BLaER1 treated with 17β-estradiol and CSF1 and Interleukin-3, amounts not matched to agents 10 nM and 100 nM (cell line): ENCODE data around the gene PRPF40A.

ENCODE experiments used
- H3K27ac ChIP-seq, 11 experiments: shearing (Covaris generic); formaldehyde crosslinking; 2 replicates each; pipeline ENCODE4 v1.8.1; 2022
- H3K27me3 ChIP-seq, 11 experiments: shearing (Covaris generic); formaldehyde crosslinking; 2 replicates each; pipeline ENCODE4 v1.8.1; 2022
- H3K36me3 ChIP-seq, 11 experiments: shearing (Covaris generic); formaldehyde crosslinking; 2 replicates each; pipeline ENCODE4 v1.8.1; 2022
- H3K4me1 ChIP-seq, 10 experiments: shearing (Covaris generic); formaldehyde crosslinking; 2 replicates each; pipeline ENCODE4 v1.8.1; 2022
- H3K4me2 ChIP-seq, 11 experiments: shearing (Covaris generic); formaldehyde crosslinking; 2 replicates each; pipeline ENCODE4 v1.8.1; 2022
- H3K4me3 ChIP-seq, 10 experiments: shearing (Covaris generic); formaldehyde crosslinking; 2 replicates each; pipeline ENCODE4 v1.8.1; 2022
- H3K9ac ChIP-seq, 11 experiments: shearing (Covaris generic); formaldehyde crosslinking; 2 replicates each; pipeline ENCODE4 v1.8.1; 2022
- H3K9me3 ChIP-seq, 11 experiments: shearing (Covaris generic); formaldehyde crosslinking; replicated peaks in 1 of 11; 2 replicates each; pipeline ENCODE4 v1.8.1; 2022
- H4K20me1 ChIP-seq, 11 experiments: shearing (Covaris generic); formaldehyde crosslinking; 2 replicates each; pipeline ENCODE4 v1.8.1; 2022
- Cebpa-rat ChIP-seq, 11 experiments: shearing (Covaris generic); IDR thresholded peaks; 2 replicates each; pipeline ENCODE4 v1.8.1; 2022

The PRPF40A gene

GRCh38 chr2:152720794-152721193 is 3.5 kb upstream of the PRPF40A start:
- Histone ChIP-seq H4K20me1 (peaks cover 5 to 34% (median 12%) of the 10 kb centered on the region in 11 experiments; a peak in 15 of 22 replicates), H3K4me2 (peak overlapping the region; percentile 75 to 94 (median 85); a peak in 21 of 22 replicates), H3K4me3 (no peak overlapping the region), H3K36me3 (peaks cover 14 to 52% (median 29%) of the 10 kb centered on the region in 11 experiments; a peak in 20 of 22 replicates), H3K9me3 (no peaks in the 10 kb centered on the region), H3K27me3 (no peaks in the 10 kb centered on the region), H3K27ac (no peak overlapping the region), H3K4me1 (peaks cover 17 to 29% (median 23%) of the 10 kb centered on the region in 10 experiments), H3K9ac (no peak overlapping the region)
- TF ChIP-seq Cebpa-rat (IDR thresholded peaks at IDR 0.05), result no peak

- peak overlapping the region; percentile 90 to 98 (median 97) for H3K9ac ChIP-seq
- peaks cover 26 to 55% (median 42%) of the 10 kb centered on the region in 11 experiments for H3K36me3 ChIP-seq
- peak overlapping the region; percentile 92 to 99 (median 98) for H3K27ac ChIP-seq
- H3K27me3 ChIP-seq, result no peaks in the 10 kb centered on the region
- peak overlapping the region; percentile 71 to 94 (median 82) for H3K4me3 ChIP-seq
- no peaks in the 10 kb centered on the region for H3K9me3 ChIP-seq
- TF ChIP-seq Cebpa-rat (IDR thresholded peaks at IDR 0.05), result no peak
- peaks cover 20 to 48% (median 28%) of the 10 kb centered on the region in 11 experiments; a peak in 21 of 22 replicates for H4K20me1 ChIP-seq
- H3K4me2 ChIP-seq, result peak overlapping the region; percentile 75 to 94 (median 85)
- H3K4me1 ChIP-seq, result peaks cover 24 to 45% (median 36%) of the 10 kb centered on the region in 10 experiments
Observed at GRCh38 chr2:152718909-152719645, 1.8 kb upstream of the PRPF40A start.

GRCh38 chr2:152718076-152718908 is 1.0 kb upstream of the PRPF40A start, which contains the start of gene ARL6IP6:
Gene ARL6IP6, plus strand, starts transcription at chr2:152718620. Its CDS starts 5 bp downstream, at chr2:152718625.
- peaks cover 24 to 45% (median 36%) of the 10 kb centered on the region in 10 experiments for H3K4me1 ChIP-seq
- H3K9me3 ChIP-seq, result no peaks in the 10 kb centered on the region
- H3K9ac ChIP-seq, result peak within 1 kb of the TSS; percentile 90 to 98 (median 97)
- peaks cover 34 to 55% (median 46%) of the 10 kb centered on the region in 11 experiments for H3K36me3 ChIP-seq
- TF ChIP-seq Cebpa-rat (IDR thresholded peaks at IDR 0.05), result no peak
- H4K20me1 ChIP-seq, result peaks cover 28 to 56% (median 36%) of the 10 kb centered on the region in 11 experiments; a peak in 21 of 22 replicates
- H3K4me3 ChIP-seq, result peak within 1 kb of the TSS; percentile 71 to 94 (median 82)
- peak within 1 kb of the TSS; percentile 75 to 94 (median 85) for H3K4me2 ChIP-seq
- no peaks in the 10 kb centered on the region for H3K27me3 ChIP-seq
- peak within 1 kb of the TSS; percentile 92 to 99 (median 98) for H3K27ac ChIP-seq

- H3K4me3 ChIP-seq, result peak overlapping the region; percentile 71 to 94 (median 82)
- no peak for TF ChIP-seq Cebpa-rat (IDR thresholded peaks at IDR 0.05)
- peak overlapping the region; percentile 90 to 98 (median 97) for H3K9ac ChIP-seq
- no peaks in the 10 kb centered on the region for H3K27me3 ChIP-seq
- H3K36me3 ChIP-seq, result peaks cover 38 to 55% (median 48%) of the 10 kb centered on the region in 11 experiments
- peaks cover 42 to 70% (median 51%) of the 10 kb centered on the region in 11 experiments for H4K20me1 ChIP-seq
- peaks cover 24 to 45% (median 36%) of the 10 kb centered on the region in 10 experiments for H3K4me1 ChIP-seq
- H3K4me2 ChIP-seq, result peak overlapping the region; percentile 67 to 88 (median 83)
- H3K27ac ChIP-seq, result peak overlapping the region; percentile 92 to 99 (median 98)
- peaks cover 0 to 5% (median 1%) of the 10 kb centered on the region in 11 experiments; a peak in 7 of 22 replicates for H3K9me3 ChIP-seq
Observed at GRCh38 chr2:152716805-152717227, 445 bp downstream of the PRPF40A start.

- H3K9me3 ChIP-seq, result peaks cover 0 to 12% (median 6%) of the 10 kb centered on the region in 11 experiments; a peak in 10 of 22 replicates
- H3K9ac ChIP-seq, result peak overlapping the region; percentile 90 to 98 (median 97)
- no peak for TF ChIP-seq Cebpa-rat (IDR thresholded peaks at IDR 0.05)
- no peaks in the 10 kb centered on the region for H3K27me3 ChIP-seq
- H3K4me3 ChIP-seq, result peak overlapping the region; percentile 71 to 94 (median 82)
- H3K27ac ChIP-seq, result peak overlapping the region; percentile 92 to 99 (median 98); a peak in 19 of 22 replicates
- H3K4me2 ChIP-seq, result peak overlapping the region; percentile 67 to 88 (median 83)
- peaks cover 44 to 55% (median 50%) of the 10 kb centered on the region in 11 experiments for H3K36me3 ChIP-seq
- peaks cover 47 to 79% (median 59%) of the 10 kb centered on the region in 11 experiments for H4K20me1 ChIP-seq
- peaks cover 24 to 37% (median 33%) of the 10 kb centered on the region in 10 experiments for H3K4me1 ChIP-seq
Observed at GRCh38 chr2:152715854-152716428, 1.3 kb downstream of the PRPF40A start.

GRCh38 chr2:152715112-152715511 is 2.1 kb downstream of the PRPF40A start:
- H3K4me3 ChIP-seq, result peak overlapping the region in 8 of 10 experiments; percentile 22 to 94 (median 82); a peak in 9 of 20 replicates
- no peak for TF ChIP-seq Cebpa-rat (IDR thresholded peaks at IDR 0.05)
- H3K4me1 ChIP-seq, result peaks cover 16 to 29% (median 25%) of the 10 kb centered on the region in 10 experiments
- no peak overlapping the region for H3K27ac ChIP-seq
- peaks cover 3 to 21% (median 13%) of the 10 kb centered on the region in 11 experiments; a peak in 21 of 22 replicates for H3K9me3 ChIP-seq
- peaks cover 47 to 85% (median 68%) of the 10 kb centered on the region in 11 experiments for H4K20me1 ChIP-seq
- H3K4me2 ChIP-seq, result peak overlapping the region; percentile 47 to 88 (median 83); a peak in 20 of 22 replicates
- no peaks in the 10 kb centered on the region for H3K27me3 ChIP-seq
- H3K9ac ChIP-seq, result peak overlapping the region in 1 of 11 experiments; percentile 98; a peak in 1 of 22 replicates
- H3K36me3 ChIP-seq, result peaks cover 51 to 57% (median 54%) of the 10 kb centered on the region in 11 experiments

- Histone ChIP-seq H3K9ac (no peak overlapping the region), H3K27me3 (no peaks in the 10 kb centered on the region), H3K4me3 (no peak overlapping the region), H3K36me3 (peaks cover 91 to 100% (median 98%) of the 10 kb centered on the region in 11 experiments), H3K9me3 (peaks cover 21 to 64% (median 56%) of the 10 kb centered on the region in 11 experiments), H4K20me1 (peaks cover 84 to 100% (median 99%) of the 10 kb centered on the region in 11 experiments), H3K4me2 (no peak overlapping the region), H3K4me1 (peaks cover 7 to 18% (median 13%) of the 10 kb centered on the region in 10 experiments; a peak in 17 of 20 replicates), H3K27ac (no peak overlapping the region)
- no peak for TF ChIP-seq Cebpa-rat (IDR thresholded peaks at IDR 0.05)
Observed at GRCh38 chr2:152710713-152711112, 6.5 kb downstream of the PRPF40A start.

GRCh38 chr2:152708742-152709141 is 8.5 kb downstream of the PRPF40A start:
- H3K36me3 ChIP-seq, result peaks cover 95 to 100% (median 100%) of the 10 kb centered on the region in 11 experiments
- peaks cover 86 to 100% (median 99%) of the 10 kb centered on the region in 11 experiments; a peak in 21 of 22 replicates for H4K20me1 ChIP-seq
- H3K27me3 ChIP-seq, result no peaks in the 10 kb centered on the region
- no peak overlapping the region for H3K27ac ChIP-seq
- H3K4me2 ChIP-seq, result no peak overlapping the region
- H3K9ac ChIP-seq, result no peak overlapping the region
- peaks cover 26 to 83% (median 76%) of the 10 kb centered on the region in 11 experiments for H3K9me3 ChIP-seq
- no peak overlapping the region for H3K4me3 ChIP-seq
- no peak for TF ChIP-seq Cebpa-rat (IDR thresholded peaks at IDR 0.05)
- H3K4me1 ChIP-seq, result no peaks in the 10 kb centered on the region
